Skeletal muscle tissue (tissue), 4 donors: ENCODE results near the gene GATC. TPM values are rescaled to one million over a fixed set of nuclear protein-coding genes. Genes with fewer than 3 reads are reported as not detected.
A peak's percentile ranks its signal among the peaks of the same experiment; 100 is the strongest.
"Not testable (repeated sequence)": the region's sequence is repeated elsewhere in the genome, so short reads cannot be mapped to it uniquely, and the experiment has no call there.

Experiments
- H3K27ac ChIP-seq: one replicate; pipeline ENCODE4 v1.7.0; 2013; ENCODE audit warnings: mild to moderate bottlenecking, low read depth, low read length, inconsistent platforms
- H3K27me3 ChIP-seq, 3 donors: one replicate each; pipeline ENCODE4 v1.7.0; 2013; ENCODE audit warnings: low read length in 3 of 3; ENCODE audit not compliant: control insufficient read depth in 3 of 3, insufficient read depth in 3 of 3
- H3K36me3 ChIP-seq, 3 donors: one replicate each; pipeline ENCODE4 v1.7.0; 2013; ENCODE audit warnings: low read length in 3 of 3; ENCODE audit not compliant: control insufficient read depth in 3 of 3, insufficient read depth in 3 of 3
- H3K4me1 ChIP-seq, 3 donors: one replicate each; pipeline ENCODE4 v1.7.0; 2013; ENCODE audit warnings: low read length in 3 of 3, mild to moderate bottlenecking in 3 of 3; ENCODE audit not compliant: control insufficient read depth in 3 of 3, insufficient read depth in 3 of 3
- H3K4me3 ChIP-seq, 3 donors: one replicate each; pipeline ENCODE4 v1.7.0; 2013; ENCODE audit warnings: low read length in 3 of 3
- H3K9ac ChIP-seq, 3 donors: one replicate each; pipeline ENCODE4 v1.7.0; 2013; ENCODE audit warnings: low read length in 3 of 3, mild to moderate bottlenecking in 3 of 3, moderate library complexity in 2 of 3, low read depth in 1 of 3
- H3K9me3 ChIP-seq, 3 donors: one replicate each; pipeline ENCODE4 v1.7.0; 2013; ENCODE audit warnings: low read length in 3 of 3; ENCODE audit not compliant: control insufficient read depth in 3 of 3
- total RNA-seq: library from RNA; depleted of rRNA; stranded (reverse); fragments of >200 nt; gene quantifications from one replicate; pipeline ENCODE4 v1.2.3, GENCODE V29; 2014
- donor health status: Osteomylitis.

The GATC gene
- total RNA-seq, 1 donor from 2014 or later, result 9.9 TPM

DNA sequence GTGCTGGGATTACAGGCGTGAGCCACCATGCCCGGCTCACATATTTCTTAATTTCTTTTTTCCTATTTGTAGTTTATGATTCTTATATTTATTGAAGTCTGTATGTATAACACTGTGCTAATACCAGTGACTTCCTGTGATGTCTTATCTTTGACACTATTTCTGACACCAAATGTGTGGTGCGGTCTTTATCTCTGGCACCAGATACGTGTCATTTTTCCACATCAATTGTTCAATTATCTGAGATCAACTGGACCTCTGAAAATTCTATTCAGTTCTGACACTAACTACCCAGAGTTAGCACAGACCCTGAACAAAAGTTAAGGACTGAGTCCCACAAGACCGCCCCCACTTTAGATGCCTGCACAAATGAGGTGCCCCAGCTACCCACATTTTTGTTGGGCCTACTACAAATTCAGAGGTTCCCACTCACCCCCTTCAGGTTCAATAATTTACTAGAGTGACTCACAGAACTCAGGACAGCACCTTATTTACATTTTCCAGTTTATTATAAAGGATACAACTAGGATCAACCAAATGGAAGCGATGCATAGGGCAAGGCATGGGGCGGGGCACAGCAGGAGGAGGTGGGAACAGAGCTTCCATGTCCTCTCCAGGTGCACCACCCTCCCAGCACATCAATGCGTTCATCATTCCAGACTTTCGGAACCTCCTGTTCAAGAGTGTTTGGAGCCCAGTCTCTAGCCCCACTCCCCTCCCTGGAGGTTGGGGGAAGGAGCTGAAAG lies 35.0 kb downstream of the GATC start:
- Histone ChIP-seq H3K4me3 (no peak overlapping the region), H3K9me3 (no peaks in the 10 kb centered on the region), H3K27ac (no peak overlapping the region), H3K9ac (no peak overlapping the region), H3K4me1 (no peaks in the 10 kb centered on the region), H3K36me3 (peaks cover 0 to 4% (median 0%) of the 10 kb centered on the region in 3 donors), H3K27me3 (no peaks in the 10 kb centered on the region)

DNA sequence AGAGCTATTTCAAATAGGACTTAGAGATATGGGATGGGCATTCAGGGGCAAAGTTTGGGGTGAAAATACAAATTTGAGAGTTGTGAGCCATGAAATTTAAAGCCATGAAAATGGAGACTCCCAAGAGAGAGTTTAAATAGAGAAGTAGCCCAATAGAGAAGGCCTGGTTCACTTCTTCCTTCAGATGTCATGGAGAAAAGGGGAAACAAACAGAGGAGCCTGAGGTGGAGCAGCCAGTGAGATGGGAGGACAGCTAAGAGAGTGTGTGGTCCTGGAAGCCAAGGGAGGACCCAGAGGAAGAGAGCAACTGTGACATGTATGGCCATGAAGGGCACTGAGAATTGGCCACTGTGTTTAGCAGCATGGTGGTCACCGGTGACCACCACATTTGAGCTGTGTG lies 37.4 kb downstream of the GATC start:
- Histone ChIP-seq H3K4me3 (no peak overlapping the region), H3K27me3 (no peaks in the 10 kb centered on the region), H3K27ac (no peak overlapping the region), H3K9ac (no peak overlapping the region), H3K4me1 (no peaks in the 10 kb centered on the region), H3K9me3 (no peaks in the 10 kb centered on the region), H3K36me3 (peaks cover 0 to 9% (median 0%) of the 10 kb centered on the region in 3 donors)

DNA sequence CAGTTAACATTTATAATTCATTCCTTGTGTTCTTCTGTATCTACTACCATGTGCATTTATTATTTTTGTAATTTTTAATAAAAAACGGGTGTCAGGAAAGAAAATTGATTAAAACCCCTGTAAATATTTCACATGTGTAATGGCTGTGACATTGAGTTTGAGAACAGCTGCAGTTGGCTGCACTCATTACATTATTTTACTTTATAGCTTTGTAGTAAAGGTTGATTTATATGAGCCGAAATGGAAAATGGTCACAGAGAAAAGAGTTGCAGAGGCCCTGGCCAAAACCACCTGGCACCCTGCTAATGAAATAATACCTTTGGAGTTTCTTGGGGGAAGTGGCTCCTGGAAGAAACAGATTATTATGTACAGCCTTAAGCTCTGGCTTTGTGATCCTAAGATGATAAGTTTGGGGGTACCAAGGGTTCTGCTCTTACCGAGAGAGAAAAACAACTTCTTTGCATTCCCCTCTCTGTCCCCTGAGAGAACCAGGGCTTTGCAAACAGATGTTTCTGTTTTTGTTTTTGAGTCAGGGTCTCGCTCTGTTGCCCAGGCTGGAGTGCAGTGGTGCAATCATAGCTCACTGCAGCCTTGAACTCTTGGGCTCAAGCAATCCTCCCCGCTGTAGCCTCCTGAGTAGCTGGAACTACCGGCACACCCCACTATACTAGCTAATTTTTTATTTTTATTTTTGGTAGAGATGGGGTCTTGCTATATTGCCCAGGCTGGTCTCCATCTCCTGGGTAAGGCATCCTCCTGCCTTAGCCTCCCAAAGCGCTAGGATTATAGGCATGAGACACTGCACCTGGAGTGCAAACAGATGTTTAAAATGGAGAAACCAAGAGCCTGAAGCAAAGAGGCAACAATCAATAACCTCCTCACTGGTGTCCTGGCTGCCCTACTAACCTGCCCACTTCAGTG lies 40.0 kb downstream of the GATC start:
- Histone ChIP-seq H3K9me3 (no peaks in the 10 kb centered on the region), H3K27me3 (no peaks in the 10 kb centered on the region), H3K27ac (no peak overlapping the region), H3K9ac (no peak overlapping the region), H3K4me3 (no peak overlapping the region), H3K4me1 (peaks cover 0 to 5% (median 2%) of the 10 kb centered on the region in 3 donors), H3K36me3 (peaks cover 0 to 18% (median 3%) of the 10 kb centered on the region in 3 donors)

DNA sequence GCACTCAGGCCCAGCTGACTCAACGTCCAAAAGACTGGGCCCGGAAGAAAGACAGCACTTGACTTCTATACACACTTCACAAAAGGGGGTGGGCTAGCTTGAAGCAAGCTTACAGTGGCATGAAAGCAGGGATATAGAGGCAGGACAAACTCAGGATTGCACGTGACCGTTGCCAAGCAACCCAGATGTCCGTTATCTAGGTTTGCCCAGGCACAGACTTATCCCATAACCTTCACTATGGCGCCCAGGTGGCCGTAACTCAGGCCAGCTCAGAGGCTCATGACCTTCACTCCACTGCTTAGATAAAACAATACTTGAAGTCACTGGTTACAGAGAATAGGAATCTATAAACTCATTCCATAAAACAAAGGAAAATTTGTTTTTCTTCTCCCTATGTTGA lies 41.3 kb downstream of the GATC start:
- not testable (repeated sequence) for H3K9me3 ChIP-seq
- H3K36me3 ChIP-seq, result peaks cover 0 to 19% (median 3%) of the 10 kb centered on the region in 3 donors

DNA sequence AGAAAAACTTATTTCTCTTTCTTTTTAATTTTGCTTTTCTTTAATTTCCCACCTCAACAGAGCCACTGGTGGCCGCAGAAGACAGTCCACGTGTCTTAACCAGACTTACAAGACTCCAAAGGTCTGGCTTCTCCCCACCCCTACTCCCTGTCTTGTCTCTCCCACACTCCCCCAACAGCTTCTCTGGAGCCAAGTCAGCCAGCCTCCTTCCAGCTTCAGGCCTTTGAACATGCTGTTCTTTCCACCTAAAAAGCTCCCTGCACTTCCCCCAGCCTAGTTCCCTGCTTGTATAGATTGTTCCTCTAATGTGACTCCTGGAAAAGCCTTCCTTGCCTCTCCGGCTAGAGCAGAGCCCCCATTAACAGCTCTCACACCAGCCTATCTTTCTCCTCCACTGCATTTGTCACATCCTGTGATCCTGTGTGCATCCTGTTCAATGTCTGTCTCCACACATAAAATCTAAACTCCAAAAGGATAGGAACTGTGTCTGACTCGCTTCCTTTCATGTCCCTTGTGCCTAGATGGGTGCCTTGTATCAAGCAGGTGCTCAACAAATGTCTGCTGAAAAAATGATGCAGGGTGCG lies 41.9 kb downstream of the GATC start:
- H3K4me1 ChIP-seq, result peaks cover 4 to 11% (median 4%) of the 10 kb centered on the region in 3 donors
- no peak overlapping the region for H3K27ac ChIP-seq
- H3K9ac ChIP-seq, result no peak overlapping the region

More for the DNA sequence above, 41.3 kb downstream of the GATC start:
- H3K4me3 ChIP-seq, H3K27ac ChIP-seq, H3K27me3 ChIP-seq, H3K9ac ChIP-seq: not testable (repeated sequence)
- H3K4me1 ChIP-seq, result peaks cover 4 to 11% (median 4%) of the 10 kb centered on the region in 3 donors

DNA sequence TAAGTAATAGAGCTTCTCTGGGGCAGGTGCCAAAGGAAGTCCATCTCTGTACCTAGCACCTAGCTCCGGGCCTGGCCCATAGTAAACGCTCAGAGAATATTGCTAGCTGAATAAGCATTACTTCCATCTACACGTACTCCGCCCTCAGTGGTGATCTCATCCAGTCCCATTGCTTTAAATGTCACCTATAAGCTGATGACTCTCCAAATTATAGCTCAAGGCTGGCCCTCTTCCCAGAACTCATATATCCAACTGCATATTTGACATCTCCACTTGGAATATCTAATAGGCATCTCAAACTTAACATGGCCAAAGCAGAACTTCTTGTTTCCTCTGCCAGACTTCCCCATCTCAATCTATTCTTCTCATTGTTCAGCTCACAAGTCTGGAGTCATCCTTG lies 42.8 kb downstream of the GATC start:
- no peak overlapping the region for H3K9ac ChIP-seq
- H3K4me3 ChIP-seq, result no peak overlapping the region
- peaks cover 4 to 11% (median 4%) of the 10 kb centered on the region in 3 donors for H3K4me1 ChIP-seq
- no peaks in the 10 kb centered on the region for H3K9me3 ChIP-seq
- H3K36me3 ChIP-seq, result peaks cover 0 to 19% (median 3%) of the 10 kb centered on the region in 3 donors
- H3K27me3 ChIP-seq, result no peaks in the 10 kb centered on the region
- no peak overlapping the region for H3K27ac ChIP-seq

More for the DNA sequence above, 41.9 kb downstream of the GATC start:
- H3K36me3 ChIP-seq, result peaks cover 0 to 19% (median 3%) of the 10 kb centered on the region in 3 donors
- H3K27me3 ChIP-seq, result no peaks in the 10 kb centered on the region
- no peaks in the 10 kb centered on the region for H3K9me3 ChIP-seq
- H3K4me3 ChIP-seq, result no peak overlapping the region

DNA sequence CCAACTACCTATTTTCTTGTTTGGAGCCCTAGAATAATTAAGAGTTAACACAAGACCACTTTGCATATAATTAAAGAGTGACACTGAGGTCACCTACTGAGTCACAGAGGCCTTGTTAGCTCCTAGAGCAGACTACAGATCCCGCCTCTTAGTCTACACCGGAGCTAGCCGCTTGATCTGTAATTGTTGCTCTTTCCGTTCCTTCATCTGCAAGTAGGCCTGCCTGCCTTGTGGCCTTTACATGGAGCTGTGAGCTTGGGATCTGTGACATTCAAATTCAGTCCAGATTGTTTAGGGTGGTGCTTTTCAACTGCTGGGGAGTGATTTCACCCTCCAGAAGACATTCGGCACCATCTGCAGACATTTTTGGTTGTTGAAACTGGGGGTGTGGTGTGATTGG lies 44.1 kb downstream of the GATC start:
- Histone ChIP-seq H3K27me3 (no peaks in the 10 kb centered on the region), H3K4me3 (no peak overlapping the region), H3K4me1 (peaks cover 4 to 17% (median 7%) of the 10 kb centered on the region in 3 donors), H3K9ac (no peak overlapping the region), H3K27ac (no peak overlapping the region), H3K9me3 (no peaks in the 10 kb centered on the region), H3K36me3 (peaks cover 0 to 19% (median 3%) of the 10 kb centered on the region in 3 donors)

DNA sequence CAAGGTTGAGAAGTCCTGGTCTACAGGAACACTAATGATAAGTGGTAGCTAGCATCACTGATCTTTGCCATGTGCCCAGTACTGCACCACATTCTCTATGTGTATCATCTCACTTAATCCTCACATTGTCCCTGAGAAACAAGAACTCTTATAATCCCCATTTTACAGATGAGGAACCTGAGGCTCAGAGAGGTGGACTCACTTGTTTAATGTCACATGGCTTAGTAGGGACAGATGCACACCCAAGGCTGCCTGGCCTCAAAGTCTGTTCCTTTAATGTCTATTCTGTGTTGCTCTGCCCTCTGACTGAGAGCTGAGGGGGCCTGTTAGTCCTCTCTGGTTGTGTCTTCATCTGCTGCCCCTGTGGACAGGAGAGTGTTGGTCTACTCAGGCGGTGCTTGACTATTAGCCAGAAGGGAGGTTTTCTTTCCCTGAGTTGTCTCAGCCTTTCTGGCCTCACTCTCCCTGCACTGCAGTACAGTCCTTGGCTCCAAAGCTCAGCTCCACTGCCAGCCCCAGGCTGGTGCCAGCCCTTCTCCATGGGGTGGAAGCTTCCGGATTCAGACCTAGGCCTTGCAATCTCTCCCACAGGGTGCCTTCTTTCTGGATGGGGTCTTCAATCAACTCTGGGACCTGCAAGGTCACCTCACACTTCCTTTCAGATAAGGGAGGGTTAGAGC lies 44.7 kb downstream of the GATC start:
- Histone ChIP-seq H3K36me3 (peaks cover 0 to 19% (median 3%) of the 10 kb centered on the region in 3 donors), H3K9ac (no peak overlapping the region), H3K4me1 (peaks cover 4 to 18% (median 9%) of the 10 kb centered on the region in 3 donors), H3K27ac (no peak overlapping the region), H3K9me3 (no peaks in the 10 kb centered on the region), H3K4me3 (no peak overlapping the region), H3K27me3 (no peaks in the 10 kb centered on the region)

DNA sequence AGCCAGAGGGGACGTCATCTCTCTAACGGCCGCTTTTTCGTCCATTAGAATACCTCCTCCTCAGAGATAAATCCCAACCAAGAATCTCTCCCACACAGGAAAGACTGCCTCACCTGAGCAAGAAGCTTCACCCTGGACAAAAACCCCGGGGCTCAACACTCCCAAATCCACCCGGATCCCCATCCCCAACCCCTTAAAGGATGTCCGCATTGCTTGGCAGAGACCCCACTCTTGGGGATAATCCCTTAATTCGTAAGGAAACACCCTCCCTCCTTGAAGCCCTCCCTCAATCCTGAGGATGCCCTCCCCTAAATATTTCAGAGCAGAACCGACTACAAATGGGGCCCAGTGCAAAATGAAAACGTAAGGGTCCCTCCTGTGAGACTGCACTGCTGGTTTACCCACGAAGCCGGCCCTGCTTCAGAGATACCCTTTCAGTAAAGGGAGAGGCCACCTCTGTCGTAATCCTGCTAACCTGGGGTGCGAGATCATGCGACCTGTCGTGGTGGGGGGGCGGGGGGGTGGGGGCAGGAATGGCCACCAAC lies 49.0 kb downstream of the GATC start:
- Histone ChIP-seq H3K4me3 (peak overlapping the region; percentile 84 to 92 (median 90)), H3K27ac (no peak overlapping the region), H3K36me3 (peaks cover 3 to 20% (median 19%) of the 10 kb centered on the region in 3 donors), H3K9ac (no peak overlapping the region), H3K27me3 (no peaks in the 10 kb centered on the region), H3K9me3 (no peaks in the 10 kb centered on the region), H3K4me1 (peaks cover 20 to 40% (median 21%) of the 10 kb centered on the region in 3 donors)
